ENCODE data around the gene ERBIN.

- TF ChIP-seq ZNF274 (IDR thresholded peaks at IDR 0.05; ENCODE audit: low read depth, low read length) (no peak), SUZ12 (IDR thresholded peaks at IDR 0.05; ENCODE audit: extremely low read depth, insufficient read depth, insufficient read length) (no peak)
Observed at GRCh38 chr5:65919773-65920172, 6.6 kb upstream of the ERBIN start.

All from NT2/D1 (cell line).